Hepatocyte (in vitro differentiated cells): Measurements from ENCODE around the gene ZHX3. TPM values are rescaled to one million over a fixed set of nuclear protein-coding genes. Genes with fewer than 3 reads are reported as not detected.
A peak's percentile ranks its signal among the peaks of the same experiment; 100 is the strongest.

ENCODE experiments used
- DNase-seq: peaks from one replicate; pipeline ENCODE4 v3.0.0-alpha.2; 2016; ENCODE audit warnings: low spot score
- H2AFZ ChIP-seq: fragments of 200-600 bp; sonication (generic); 2 replicates; pipeline ENCODE4 v1.6.0; 2016; ENCODE audit warnings: antibody characterized with exemption, mild to moderate bottlenecking
- H3K27ac ChIP-seq: fragments of 200-600 bp; sonication (generic); 2 replicates; pipeline ENCODE4 v1.5.1; 2016; ENCODE audit warnings: mild to moderate bottlenecking
- H3K27me3 ChIP-seq: fragments of 200-600 bp; sonication (generic); 2 replicates; pipeline ENCODE4 v1.6.1; 2016
- H3K36me3 ChIP-seq: fragments of 200-600 bp; sonication (generic); replicated peaks from 2 replicates; pipeline ENCODE4 v1.5.1; 2016; ENCODE audit warnings: low read depth; ENCODE audit not compliant: insufficient read depth
- H3K4me1 ChIP-seq: fragments of 200-600 bp; sonication (generic); 2 replicates; pipeline ENCODE4 v1.5.1; 2016; ENCODE audit warnings: mild to moderate bottlenecking, moderate library complexity; ENCODE audit not compliant: insufficient read depth
- H3K4me2 ChIP-seq: fragments of 200-600 bp; sonication (generic); 2 replicates; pipeline ENCODE4 v1.6.0; 2016
- H3K4me3 ChIP-seq: fragments of 200-600 bp; sonication (generic); 2 replicates; pipeline ENCODE4 v1.5.1; 2016; ENCODE audit warnings: mild to moderate bottlenecking
- H3K79me2 ChIP-seq: fragments of 200-600 bp; sonication (generic); 2 replicates; pipeline ENCODE4 v1.6.0; 2017; ENCODE audit warnings: mild to moderate bottlenecking
- H3K9me2 ChIP-seq: fragments of 200-600 bp; sonication (generic); replicated peaks from 2 replicates; pipeline ENCODE4 v1.6.0; 2017; ENCODE audit warnings: mild to moderate bottlenecking; ENCODE audit not compliant: insufficient read depth
- H3K9me3 ChIP-seq: fragments of 200-600 bp; sonication (generic); 2 replicates; pipeline ENCODE4 v1.5.1; 2016; ENCODE audit warnings: low read depth, mild to moderate bottlenecking
- H4K20me1 ChIP-seq: fragments of 200-600 bp; sonication (generic); 2 replicates; pipeline ENCODE4 v1.6.0; 2016; ENCODE audit warnings: mild to moderate bottlenecking; ENCODE audit not compliant: insufficient read depth, poor library complexity, severe bottlenecking
- CTCF ChIP-seq: fragments of 200-600 bp; sonication (generic); IDR thresholded peaks from 2 replicates; pipeline ENCODE4 v1.5.1; 2016; ENCODE audit warnings: antibody characterized with exemption, mild to moderate bottlenecking; ENCODE audit not compliant: poor library complexity
- EZH2 ChIP-seq: fragments of 200-600 bp; sonication (generic); IDR thresholded peaks from 2 replicates; pipeline ENCODE4 v1.6.1; 2016; ENCODE audit warnings: antibody characterized with exemption, mild to moderate bottlenecking, borderline replicate concordance
- EZH2phosphoT487 ChIP-seq: fragments of 200-600 bp; sonication (generic); IDR thresholded peaks from one replicate; pipeline ENCODE4 v1.6.1; 2018; ENCODE audit warnings: antibody characterized with exemption, mild to moderate bottlenecking, low read depth, moderate library complexity; ENCODE audit not compliant: unreplicated experiment, severe bottlenecking
- WGBS: methylation state at CpG from one replicate; pipeline ENCODE4 v1.1.6; 2016; ENCODE audit warnings: low lambda C conversion rate; ENCODE audit errors: missing lambda C conversion rate; 5-methylcytosine and 5-hydroxymethylcytosine counted together
- polyA plus RNA-seq: library from polyadenylated mRNA; unstranded; fragments of >200 nt; fragmentation: Nextera tagmentation; extraction: Ambion mirVana; gene quantifications from 2 replicates; pipeline ENCODE4 v1.2.1, GENCODE V29; 2016
- total RNA-seq: library from RNA; depleted of rRNA; stranded (reverse); fragments of >200 nt; gene quantifications from 2 replicates; pipeline ENCODE4 v1.2.3, GENCODE V29; 2014

ZHX3 gene
- total and polyA plus RNA-seq, 2 experiments from 2014 or later, result 15.0 to 19.7 TPM

DNA sequence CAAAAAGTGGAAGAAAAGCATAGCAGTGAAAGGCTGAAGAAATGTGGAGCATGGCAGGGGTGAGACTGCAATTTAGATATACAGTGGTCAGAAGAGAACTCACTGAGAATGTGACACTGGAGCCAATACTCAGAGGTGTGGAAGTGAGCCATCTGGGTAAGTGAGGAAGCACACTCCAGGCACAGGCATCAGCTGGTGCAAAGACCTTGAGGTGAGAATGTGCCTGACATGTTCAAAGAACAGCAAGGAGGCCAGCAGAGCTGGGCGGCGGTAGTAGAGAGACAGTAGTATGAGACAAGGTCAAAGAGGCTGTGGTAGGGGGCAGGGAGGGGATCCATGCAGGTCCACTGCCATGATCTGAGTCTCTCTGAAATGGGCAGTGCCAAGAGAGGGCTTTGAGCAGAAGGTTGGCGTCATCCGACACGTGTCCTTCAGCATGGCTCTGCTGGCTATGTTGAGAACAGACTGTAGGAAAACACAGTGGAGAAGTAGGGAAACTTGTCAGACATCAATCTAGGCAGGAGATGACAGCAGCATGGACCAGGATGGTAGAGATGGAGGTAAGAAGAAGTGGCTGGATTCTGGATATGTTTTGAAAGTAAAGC is 95.8 kb downstream of the ZHX3 start:
- Histone ChIP-seq H3K27me3 (no peaks in the 10 kb centered on the region), H3K79me2 (no peaks in the 10 kb centered on the region), H3K36me3 (no peaks in the 10 kb centered on the region), H3K9me2 (no peaks in the 10 kb centered on the region), H4K20me1 (no peaks in the 10 kb centered on the region), H3K27ac (peak overlapping the region; percentile 11), H3K9me3 (no peaks in the 10 kb centered on the region), H2AFZ (no peak overlapping the region), H3K4me1 (no peaks in the 10 kb centered on the region), H3K4me3 (no peak overlapping the region), H3K4me2 (no peak overlapping the region)
- TF ChIP-seq EZH2phosphoT487 (no peak), EZH2 (no peak), CTCF (no peak)
- 97% methylated on average over 5 of the region's 5 CpGs for WGBS
- no peak for DNase-seq

DNA sequence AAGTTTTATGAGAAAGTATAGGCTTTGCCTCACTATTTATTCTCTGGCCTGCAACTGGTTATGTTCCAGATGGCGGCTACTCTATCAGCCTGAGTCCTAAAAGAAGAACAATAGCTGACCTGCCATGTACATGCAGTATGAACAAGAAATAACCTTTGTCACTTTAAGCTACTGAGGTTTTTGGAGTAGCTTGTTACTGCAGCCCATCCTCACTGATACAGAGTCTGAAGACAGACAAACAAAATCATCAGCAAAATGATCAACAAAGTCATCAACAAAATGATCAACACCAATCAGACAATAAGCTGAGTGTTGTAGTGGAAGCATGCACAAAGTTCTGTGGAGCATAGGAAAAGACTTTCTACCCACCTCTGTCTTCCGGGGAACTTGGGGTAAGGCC is 97.7 kb downstream of the ZHX3 start:
- Histone ChIP-seq H3K27me3 (no peaks in the 10 kb centered on the region), H2AFZ (no peak overlapping the region), H3K79me2 (no peaks in the 10 kb centered on the region), H3K4me3 (no peak overlapping the region), H3K36me3 (no peaks in the 10 kb centered on the region), H3K4me2 (no peak overlapping the region), H4K20me1 (no peaks in the 10 kb centered on the region), H3K4me1 (no peaks in the 10 kb centered on the region), H3K9me2 (no peaks in the 10 kb centered on the region), H3K27ac (no peak overlapping the region), H3K9me3 (no peaks in the 10 kb centered on the region)
- TF ChIP-seq EZH2, result no peak
- 96% methylated on average over 2 of the region's 2 CpGs for WGBS
- DNase-seq, result no peak

DNA sequence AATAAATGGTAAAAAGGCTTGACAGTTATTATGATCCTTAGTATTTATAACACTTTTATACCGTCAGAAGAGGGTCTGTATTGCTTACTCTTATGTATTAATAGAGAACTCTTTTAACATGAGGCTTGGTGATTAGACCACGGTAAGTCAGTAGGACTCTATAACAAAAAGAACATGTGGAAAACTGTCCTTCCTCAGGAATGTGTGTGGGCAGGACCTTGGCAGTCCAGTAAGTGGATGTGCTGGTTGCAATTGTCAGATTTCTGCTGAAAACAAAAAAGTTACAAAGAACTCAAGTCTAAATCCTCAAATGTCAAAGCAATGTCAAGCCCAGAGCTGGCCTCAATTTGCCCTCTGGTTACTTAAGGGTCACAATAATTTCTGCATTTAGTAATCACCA is 99.1 kb downstream of the ZHX3 start:
- TF ChIP-seq EZH2, result no peak
- no peak for TF ChIP-seq CTCF
- TF ChIP-seq EZH2phosphoT487, result no peak
- no peaks in the 10 kb centered on the region for H3K9me3 ChIP-seq
- no peak overlapping the region for H2AFZ ChIP-seq
- H3K27ac ChIP-seq, result no peak overlapping the region
- H3K27me3 ChIP-seq, result no peaks in the 10 kb centered on the region
- H3K4me2 ChIP-seq, result no peak overlapping the region
- H3K4me3 ChIP-seq, result no peak overlapping the region
- H3K79me2 ChIP-seq, result no peaks in the 10 kb centered on the region
- H3K4me1 ChIP-seq, result no peaks in the 10 kb centered on the region
- no peaks in the 10 kb centered on the region for H3K36me3 ChIP-seq
- DNase-seq, result no peak
- WGBS, result 80% methylated on average over 2 of the region's 2 CpGs
- no peaks in the 10 kb centered on the region for H3K9me2 ChIP-seq
- no peaks in the 10 kb centered on the region for H4K20me1 ChIP-seq

DNA sequence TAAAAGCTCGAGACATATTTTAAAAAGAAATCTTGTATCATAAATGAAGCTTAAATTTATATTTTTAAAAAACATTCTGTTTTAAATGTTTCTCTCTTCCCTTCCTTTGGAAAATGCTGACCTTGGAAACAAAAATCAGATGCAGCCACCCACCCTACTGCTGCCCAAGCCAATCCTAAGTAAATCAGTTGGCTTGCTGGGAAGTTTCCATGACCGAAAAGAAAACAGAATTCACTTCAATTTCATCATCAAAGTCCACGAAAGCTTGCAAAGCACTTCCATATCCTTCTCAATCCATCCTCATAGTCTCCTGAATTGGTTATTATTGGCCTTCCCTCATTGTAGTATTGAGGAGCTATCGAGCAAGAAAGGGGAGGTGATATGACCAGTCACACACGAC is 100.1 kb downstream of the ZHX3 start:
- Histone ChIP-seq H3K9me3 (no peaks in the 10 kb centered on the region), H3K27me3 (no peaks in the 10 kb centered on the region), H3K4me2 (no peak overlapping the region), H3K4me3 (no peak overlapping the region), H3K9me2 (no peaks in the 10 kb centered on the region), H3K36me3 (no peaks in the 10 kb centered on the region), H3K79me2 (no peaks in the 10 kb centered on the region), H4K20me1 (no peaks in the 10 kb centered on the region), H2AFZ (no peak overlapping the region), H3K4me1 (no peaks in the 10 kb centered on the region), H3K27ac (no peak overlapping the region)
- WGBS, result 92% methylated on average over 5 of the region's 5 CpGs
- DNase-seq, result no peak
- TF ChIP-seq CTCF (no peak), EZH2 (no peak), EZH2phosphoT487 (no peak)
